ENCODE data around the gene CFAP45. TPM values are rescaled to one million over a fixed set of nuclear protein-coding genes. Genes with fewer than 3 reads are reported as not detected.

Gene CFAP45
- not detected for total RNA-seq

DNA sequence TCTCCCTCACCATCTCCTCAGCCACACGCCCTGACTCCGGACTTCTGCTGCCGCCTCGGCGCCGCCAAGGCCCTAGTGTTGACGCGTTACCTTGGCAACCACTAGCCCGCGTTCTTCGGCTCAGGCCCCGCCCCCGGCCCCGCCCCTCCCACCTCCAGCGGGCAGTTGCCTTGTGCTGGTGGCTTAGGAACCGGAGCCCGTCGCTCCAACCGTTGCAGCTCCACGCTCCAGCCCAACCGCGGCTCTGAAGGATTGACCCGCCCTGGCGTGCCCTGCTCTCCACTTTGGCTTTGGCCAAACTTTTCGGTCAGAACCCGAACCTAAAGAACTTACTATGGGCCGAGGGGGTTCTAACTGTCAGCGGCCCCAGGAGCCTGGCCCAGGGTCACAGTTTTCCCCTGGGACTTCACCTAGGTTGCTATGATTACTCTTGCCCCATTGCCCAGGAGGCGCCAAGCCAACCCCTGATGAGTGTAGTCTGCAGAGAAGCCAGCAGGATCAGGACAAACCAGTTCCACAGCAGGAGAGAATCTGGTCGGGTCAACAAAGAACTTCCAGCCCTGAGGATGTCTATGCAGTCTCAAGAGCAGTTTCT is at the start of gene CFAP45:
TSS of gene CFAP45 (minus strand) at position 80 of the 595 bp plus-strand sequence. CDS start at position 13, 67 bp downstream.
- DNase-seq (ENCODE audit: low spot score) (peak; percentile 77), ATAC-seq (peak; percentile 90)

DNA sequence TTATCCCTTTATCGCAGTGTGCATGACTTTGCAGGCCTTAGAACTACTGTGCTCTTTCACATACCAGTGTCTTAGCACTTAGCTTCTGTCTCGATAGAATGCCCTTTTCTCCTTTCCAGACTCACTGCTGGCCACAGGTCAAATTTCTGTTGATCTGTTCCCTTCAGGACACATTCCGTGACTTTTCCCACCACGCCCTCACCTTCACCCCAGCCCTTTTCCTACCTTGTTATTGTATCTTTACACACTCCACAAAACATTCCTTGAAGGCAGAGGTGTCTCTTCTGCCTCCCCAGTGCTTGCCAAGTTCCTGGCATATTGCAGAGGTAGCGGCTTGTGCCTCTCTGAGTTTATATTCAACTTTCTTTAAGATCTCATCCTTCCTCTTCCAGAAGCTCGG is 49.2 kb upstream of the CFAP45 start:
- ATAC-seq (no peak), DNase-seq (ENCODE audit: low spot score) (no peak)

GRCh38 chr1:159947942-159948341 is 48.0 kb upstream of the CFAP45 start:
- DNase-seq (ENCODE audit: low spot score): no peak
- no peak for ATAC-seq

DNA sequence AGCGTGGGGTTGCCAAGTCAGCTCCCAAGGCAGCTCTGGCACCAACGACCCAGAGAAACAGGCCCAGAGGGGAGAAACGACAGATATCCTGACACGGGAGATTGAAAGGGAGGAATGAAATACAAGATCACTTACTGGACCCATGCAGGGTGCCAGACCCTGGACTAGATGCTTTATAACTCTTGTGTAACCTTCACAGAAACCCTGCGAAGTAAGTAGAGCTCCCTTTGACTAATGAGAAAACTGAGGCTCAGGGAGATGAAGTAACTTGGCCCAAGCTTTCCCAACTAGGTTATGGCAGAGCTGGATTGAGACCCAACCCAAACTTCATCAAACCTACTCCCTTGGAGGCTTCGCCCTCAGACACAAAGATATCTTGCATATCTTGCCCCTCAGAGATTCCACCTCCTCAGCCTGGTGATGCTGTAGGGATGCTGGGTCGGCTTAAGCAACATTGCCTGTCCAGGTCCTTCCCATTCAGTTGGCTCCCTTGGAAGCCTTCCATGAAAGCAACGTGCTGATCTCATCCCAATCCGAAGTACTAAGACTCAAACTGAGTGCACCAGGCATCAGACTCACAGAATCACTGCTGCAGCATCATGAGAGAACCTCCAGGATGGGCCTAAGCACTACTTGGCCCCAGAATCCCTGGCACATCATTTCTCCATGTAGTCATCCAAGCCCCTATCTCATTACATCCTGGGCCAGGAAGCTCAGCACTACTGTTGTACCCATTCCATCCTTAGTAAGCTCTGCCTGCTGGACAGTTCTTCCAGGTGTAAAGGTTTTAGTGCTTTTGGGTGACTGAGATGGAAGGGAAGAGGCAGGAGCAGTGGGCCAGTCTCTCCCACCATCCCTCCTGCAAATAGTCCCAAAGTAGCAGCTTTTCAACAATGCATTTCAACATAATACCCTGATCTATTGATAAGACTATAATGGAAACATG is 46.5 kb upstream of the CFAP45 start:
- no peak for ATAC-seq
- no peak for DNase-seq (ENCODE audit: low spot score)

DNA sequence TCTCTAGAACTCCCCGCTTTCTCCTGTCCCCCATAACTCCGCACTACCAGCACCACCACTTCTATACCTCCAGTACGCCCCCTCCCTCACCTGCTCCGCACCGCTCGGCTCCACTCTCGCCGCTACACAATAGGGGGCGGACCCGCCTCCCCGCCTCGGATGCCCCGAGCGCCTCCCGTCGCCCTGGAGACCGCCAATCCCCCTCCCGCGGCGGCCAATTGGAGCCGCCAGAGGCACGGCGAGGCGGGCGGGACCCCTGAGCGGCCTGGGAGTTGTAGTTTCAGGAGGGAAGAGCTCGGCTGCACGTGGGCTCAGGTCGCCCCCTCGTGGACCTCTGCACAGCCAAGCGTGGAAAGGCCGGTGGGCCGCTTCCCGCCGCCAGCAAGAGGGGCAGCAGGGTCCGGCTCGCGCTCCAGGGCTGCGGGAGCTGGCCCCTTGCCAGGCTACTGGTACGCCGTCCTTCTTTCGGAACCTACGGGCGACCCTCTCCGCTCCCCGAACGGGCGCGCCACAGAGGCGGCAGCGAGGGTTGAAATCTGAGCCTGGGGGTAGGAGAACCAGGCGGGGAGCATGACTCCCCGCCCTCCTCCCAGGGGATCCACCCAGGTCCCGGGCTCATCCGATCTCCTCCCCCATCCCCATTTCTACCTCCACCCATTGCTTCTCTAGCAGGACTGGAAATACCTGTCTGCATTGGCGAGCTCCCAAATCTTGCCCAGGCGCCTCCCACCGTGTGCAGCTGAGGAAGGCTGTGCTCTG is 45.7 kb upstream of the CFAP45 start, which contains the start of gene IGSF9:
TSS of gene IGSF9 (minus strand) at position 131 of the 759 bp plus-strand sequence. CDS start 2,159 bp downstream, outside the sequence.
- peak; percentile 89 for DNase-seq (ENCODE audit: low spot score)
- ATAC-seq: peak; percentile 87

DNA sequence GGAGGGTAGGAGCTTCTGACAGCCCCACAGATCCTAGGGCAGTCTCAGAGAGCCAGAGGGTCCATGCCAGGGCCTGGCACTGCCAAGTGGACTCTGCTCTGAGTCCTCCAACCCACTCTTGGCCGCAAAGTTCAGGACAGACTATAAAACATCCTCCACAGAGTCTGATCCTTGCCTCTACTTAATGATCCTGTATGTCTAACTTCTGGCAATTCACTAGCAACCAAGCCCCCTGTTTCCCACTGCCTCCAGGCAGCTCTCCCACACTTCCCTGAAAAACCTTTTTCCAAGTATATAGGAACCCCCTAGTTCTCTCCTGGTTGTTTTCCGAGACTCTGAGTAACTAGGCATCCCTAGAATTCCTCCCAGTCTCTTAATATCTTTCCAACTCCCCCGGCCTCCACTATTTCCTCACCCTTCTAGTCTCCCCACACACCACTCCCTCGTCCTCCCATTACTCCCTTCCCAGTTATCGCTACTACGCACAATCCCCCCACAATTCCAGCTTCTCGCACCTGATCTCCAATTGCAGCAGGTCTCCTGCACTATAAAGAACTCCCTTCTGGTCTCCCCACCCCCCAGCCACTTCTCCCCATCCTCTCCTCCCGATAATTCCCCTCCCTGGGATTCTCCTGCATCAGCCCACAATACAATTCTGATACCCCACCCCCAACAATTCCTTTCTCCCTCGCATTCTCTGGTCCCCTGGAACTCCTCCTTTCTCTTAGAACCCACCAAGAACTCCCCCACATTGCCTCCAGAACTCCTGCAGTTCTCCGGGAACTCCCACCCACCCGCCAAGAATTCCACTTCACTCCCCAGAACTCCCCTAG is 44.9 kb upstream of the CFAP45 start:
- peak; percentile 70 for ATAC-seq
- peak; percentile 85 for DNase-seq (ENCODE audit: low spot score)

GRCh38 chr1:159943908-159944622 is 44.1 kb upstream of the CFAP45 start:
- no peak for DNase-seq (ENCODE audit: low spot score)

DNA sequence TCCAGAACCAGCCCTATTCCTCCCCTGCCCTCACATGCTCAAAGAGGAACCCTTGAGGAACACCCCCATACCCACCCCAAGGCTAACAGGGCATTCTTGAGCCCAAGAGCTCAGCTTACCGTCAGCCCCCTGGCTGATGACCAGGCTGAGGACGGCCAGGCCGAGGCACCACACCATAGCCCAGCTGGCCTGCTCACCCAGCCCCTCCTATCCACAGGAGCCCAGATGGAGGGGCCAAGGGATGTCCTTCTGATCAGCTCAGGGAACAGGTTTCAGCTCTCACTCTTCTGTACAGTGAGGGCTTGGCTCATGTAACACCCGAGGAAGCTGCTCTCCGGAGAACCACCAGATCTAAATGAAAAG is 43.3 kb upstream of the CFAP45 start:
- DNase-seq (ENCODE audit: low spot score) (peak; percentile 22), ATAC-seq (no peak)

More at GRCh38 chr1:159943908-159944622, 44.1 kb upstream of the CFAP45 start:
- peak; percentile 17 for ATAC-seq

- ATAC-seq (no peak), DNase-seq (ENCODE audit: low spot score) (peak; percentile 24)
Observed at GRCh38 chr1:159942632-159943277, 42.8 kb upstream of the CFAP45 start.

DNA sequence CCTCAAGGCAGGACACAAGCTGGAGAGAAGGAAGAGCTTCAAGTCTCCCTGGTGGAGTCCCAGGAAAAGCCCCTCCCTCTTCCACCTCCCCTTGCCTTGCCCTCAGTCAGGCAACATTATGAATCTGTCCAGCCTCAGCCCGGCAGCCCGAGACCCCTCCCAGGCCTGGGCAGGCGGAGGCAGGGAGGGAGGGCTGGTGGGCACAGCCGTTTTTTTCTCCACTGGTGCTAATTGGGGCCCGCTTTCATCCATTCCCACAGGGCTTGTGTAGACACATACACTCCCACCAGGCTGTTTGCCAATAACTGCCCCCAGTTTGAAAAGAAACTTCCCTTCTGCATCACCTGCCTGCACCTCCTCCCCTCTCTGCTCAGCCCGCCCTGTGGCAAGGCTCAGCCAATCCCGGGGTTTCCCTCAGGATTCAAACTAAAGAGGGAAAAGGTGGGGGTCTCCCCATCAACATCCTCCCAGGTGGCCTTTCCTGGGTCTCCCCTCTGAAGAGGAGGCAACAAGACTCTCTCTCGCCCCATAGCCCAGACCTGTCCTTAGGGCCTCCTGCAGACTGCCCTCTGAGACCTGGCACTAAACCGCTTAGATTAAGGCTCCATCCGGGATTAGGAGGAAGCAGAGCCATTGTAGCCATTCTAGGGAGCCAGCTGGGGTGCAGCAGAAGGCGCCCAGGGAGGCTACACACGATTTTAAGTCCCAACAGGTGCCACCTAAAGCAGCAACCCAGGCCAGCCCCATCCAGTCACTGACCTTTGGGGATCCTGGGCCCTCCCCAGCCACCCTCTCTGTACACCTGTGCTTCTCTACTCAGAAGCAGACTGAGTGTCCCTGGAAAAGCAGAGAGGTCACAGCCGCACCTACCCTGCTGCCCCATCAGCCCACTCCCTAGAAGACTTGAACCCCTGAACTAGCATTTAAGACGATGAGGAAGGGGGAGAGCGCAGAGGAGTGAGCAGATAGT is 41.9 kb upstream of the CFAP45 start:
- no peak for DNase-seq (ENCODE audit: low spot score)

GRCh38 chr1:159941141-159941540 is 41.2 kb upstream of the CFAP45 start:
- ATAC-seq (no peak), DNase-seq (ENCODE audit: low spot score) (no peak)

More for the DNA sequence above, 41.9 kb upstream of the CFAP45 start:
- no peak for ATAC-seq

DNA sequence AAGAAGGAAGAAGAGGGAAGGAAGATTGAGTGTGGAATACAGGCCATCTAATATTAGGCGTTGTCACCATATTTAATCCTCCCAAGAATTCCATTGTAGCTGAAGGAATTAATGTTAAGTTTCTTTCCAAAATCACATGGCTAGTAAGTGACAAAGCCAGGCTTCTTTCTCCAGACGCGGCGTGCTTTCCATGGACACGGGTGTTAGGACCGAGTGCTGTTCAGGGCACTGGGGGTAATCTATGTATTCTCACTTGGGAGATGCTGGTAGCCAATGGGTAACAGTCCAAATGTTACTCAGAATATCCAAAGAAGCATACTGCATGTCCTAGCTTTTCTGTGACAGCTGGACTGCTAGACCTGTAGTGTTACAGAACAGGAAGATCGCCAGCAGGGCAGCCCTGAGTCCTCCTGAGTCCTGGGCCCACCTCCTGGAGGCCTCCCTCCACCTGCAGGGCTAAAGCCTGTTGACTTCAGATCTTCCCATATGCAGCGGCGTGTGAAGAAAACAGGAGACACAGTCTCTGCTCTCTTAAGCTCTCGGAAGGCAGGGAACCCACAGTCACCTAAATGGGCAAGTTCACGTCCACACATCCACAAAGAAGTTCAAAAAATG is 40.1 kb upstream of the CFAP45 start:
- DNase-seq (ENCODE audit: low spot score) (no peak), ATAC-seq (no peak)

- DNase-seq (ENCODE audit: low spot score) (no peak), ATAC-seq (no peak)
Observed at GRCh38 chr1:159939678-159940002, 39.7 kb upstream of the CFAP45 start.

DNA sequence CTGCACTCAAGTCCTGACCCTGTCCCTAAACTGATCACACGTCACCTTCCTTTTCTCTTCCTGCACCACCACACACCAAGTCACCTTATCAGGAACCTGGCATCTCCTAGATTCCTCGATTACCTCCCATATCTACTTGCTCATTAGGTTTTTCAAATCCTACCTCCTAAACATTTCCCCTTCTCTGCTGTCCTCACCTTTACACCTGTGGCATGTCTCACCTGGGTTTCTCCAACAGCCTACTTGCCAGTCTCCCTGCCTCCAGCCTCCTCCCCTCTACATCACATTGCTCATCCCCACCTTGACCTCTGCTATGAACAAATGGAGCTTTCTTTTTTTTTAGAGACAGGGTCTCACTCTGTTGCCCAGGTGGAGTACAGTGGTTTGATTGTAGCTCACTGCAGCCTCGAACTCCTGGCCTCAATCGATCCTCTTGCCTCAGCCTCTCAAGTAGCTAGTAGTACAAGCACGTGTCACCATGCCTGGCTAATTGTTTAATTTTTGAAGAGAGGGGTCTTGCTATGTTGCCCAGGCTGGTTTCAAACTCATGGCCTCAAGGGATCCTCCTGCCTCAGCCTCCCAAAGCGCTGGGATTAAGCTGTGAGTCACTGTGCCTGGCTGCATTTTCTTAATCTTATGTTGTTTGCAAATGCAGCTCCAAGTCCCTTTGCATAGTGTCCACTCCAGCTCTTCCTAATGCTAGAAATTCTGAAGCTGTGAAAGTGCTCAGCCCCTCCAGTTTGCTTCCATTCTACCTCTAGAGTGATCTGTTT is 39.1 kb upstream of the CFAP45 start:
- DNase-seq (ENCODE audit: low spot score) (no peak), ATAC-seq (no peak)

DNA sequence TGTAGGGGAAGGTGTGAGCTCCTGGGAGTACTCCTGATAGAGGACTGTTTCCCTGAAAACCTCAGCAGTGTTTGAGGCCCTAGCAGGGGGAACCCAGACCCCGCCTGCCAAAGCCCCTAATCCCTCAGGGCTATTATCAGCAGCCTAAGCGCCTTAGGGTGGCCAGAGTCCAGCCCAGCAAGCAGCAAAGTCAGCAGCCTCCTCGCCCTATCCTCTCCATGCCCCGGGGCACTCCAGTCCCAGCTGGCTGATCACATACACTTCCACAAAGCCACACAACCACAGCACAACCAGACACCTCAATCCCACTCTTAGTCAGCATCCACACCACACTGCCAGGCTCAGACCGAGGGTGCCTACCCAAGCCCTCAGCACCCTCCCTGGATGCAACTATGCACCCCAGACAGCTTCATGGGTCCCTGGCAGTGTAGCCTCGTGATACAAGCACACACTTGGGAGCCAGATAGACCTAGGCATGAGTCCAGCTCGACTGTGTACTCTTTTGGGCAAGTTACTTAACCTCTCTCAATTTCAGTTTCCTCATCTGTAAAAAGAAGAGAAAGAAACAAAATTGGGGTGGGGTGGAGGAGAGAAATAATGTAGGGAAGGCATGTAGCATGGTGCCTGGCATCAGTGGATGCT is 38.4 kb upstream of the CFAP45 start:
- DNase-seq (ENCODE audit: low spot score) (no peak), ATAC-seq (peak; percentile 20)

- ATAC-seq: peak; percentile 8
- no peak for DNase-seq (ENCODE audit: low spot score)
Observed at GRCh38 chr1:159937054-159937750, 37.2 kb upstream of the CFAP45 start.

Data from left lobe of liver (tissue), 2 donors.